H7 (cell line): Measurements from ENCODE around the gene ZNF439. TPM values are rescaled to one million over a fixed set of nuclear protein-coding genes. Genes with fewer than 3 reads are reported as not detected.
"Not testable (repeated sequence)": the region's sequence is repeated elsewhere in the genome, so short reads cannot be mapped to it uniquely, and the experiment has no call there.

Source experiments
- DNase-seq: peaks from one replicate; pipeline ENCODE4 v3.0.0; 2012
- H3K27me3 ChIP-seq: 2 replicates; pipeline ENCODE4 v1.6.0; 2011; ENCODE audit warnings: mild to moderate bottlenecking, low read length; ENCODE audit not compliant: control insufficient read depth, insufficient read depth
- H3K36me3 ChIP-seq: replicated peaks from 2 replicates; pipeline ENCODE4 v1.5.1; 2011; ENCODE audit warnings: low read length; ENCODE audit not compliant: control insufficient read depth, insufficient read depth
- H3K4me3 ChIP-seq: 2 replicates; pipeline ENCODE4 v1.5.1; 2011; ENCODE audit warnings: low read depth, mild to moderate bottlenecking, control low read depth, low read length, moderate library complexity; ENCODE audit not compliant: insufficient read depth
- total RNA-seq: library from RNA; depleted of rRNA; stranded (reverse); fragments of >200 nt; shearing (Covaris generic); gene quantifications from 2 replicates; pipeline ENCODE4 v1.2.3, GENCODE V29; 2014

The ZNF439 gene
- total RNA-seq, 1 experiment from 2014 or later, result not detected

DNA sequence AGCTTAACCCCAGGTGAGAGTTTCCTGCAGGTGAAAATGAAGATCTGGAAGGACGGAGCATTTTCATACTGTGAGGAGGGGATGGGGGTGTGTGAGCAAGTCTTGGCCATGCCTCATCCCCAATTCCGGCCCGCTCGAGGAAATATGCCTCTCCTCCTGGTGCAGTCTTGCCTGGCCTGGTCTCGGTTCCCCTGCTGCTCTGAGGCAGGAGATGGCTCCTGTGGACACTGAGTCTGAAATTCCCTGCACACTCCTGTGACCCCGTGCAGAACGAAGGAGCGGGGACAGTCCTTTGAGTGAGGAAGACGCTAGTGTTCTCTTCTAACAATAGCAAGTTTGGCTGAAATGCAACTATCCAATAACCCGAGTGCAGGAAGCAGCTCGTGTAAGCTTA, 329 bp upstream of the ZNF439 start:
- Histone ChIP-seq H3K4me3 (no peak overlapping the region), H3K36me3 (no peaks in the 10 kb centered on the region), H3K27me3 (no peaks in the 10 kb centered on the region)
- DNase-seq, result peak; percentile 6

DNA sequence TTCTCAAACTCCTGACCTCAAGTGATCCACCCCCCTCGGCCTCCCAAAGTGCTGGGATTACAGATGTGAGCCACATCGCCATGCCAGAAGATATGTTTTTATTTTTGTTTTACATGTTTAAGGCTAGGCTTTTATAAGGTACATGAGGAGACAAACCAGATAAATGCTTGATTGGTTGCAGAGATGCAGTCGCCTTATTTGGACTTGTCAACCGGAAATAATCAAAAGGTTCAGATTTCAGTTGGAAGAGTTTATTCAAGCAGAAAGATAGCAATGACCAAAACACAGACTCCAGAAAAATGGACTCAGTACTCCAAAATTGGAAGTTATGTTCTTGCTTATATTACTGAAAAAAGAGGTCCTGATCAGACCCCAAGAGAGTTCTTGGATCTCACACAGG, 1.8 kb downstream of the ZNF439 start:
- H3K36me3 ChIP-seq, H3K4me3 ChIP-seq, DNase-seq, H3K27me3 ChIP-seq: not testable (repeated sequence)

DNA sequence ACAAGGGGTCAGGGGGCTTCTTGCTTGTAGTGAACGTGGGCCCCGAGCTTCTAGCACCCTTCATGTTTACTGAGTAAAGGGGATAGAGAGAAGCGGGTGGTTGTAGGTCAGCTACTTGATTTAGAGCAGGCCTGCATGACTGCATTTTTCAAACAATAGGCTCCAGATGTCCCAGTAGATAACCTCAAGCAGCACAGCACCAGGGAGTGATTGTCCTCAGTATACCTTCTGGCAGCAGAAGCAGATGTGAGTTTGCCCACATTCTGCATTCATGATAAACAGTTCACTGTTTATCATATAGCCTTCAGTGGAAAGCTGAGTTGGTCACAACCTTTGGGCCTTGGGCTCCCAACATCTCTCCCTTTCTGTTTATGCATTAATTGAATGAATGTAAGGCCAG, 4.8 kb downstream of the ZNF439 start:
- DNase-seq, result no peak
- H3K27me3 ChIP-seq, result no peaks in the 10 kb centered on the region
- no peak overlapping the region for H3K4me3 ChIP-seq
- H3K36me3 ChIP-seq, result no peaks in the 10 kb centered on the region

DNA sequence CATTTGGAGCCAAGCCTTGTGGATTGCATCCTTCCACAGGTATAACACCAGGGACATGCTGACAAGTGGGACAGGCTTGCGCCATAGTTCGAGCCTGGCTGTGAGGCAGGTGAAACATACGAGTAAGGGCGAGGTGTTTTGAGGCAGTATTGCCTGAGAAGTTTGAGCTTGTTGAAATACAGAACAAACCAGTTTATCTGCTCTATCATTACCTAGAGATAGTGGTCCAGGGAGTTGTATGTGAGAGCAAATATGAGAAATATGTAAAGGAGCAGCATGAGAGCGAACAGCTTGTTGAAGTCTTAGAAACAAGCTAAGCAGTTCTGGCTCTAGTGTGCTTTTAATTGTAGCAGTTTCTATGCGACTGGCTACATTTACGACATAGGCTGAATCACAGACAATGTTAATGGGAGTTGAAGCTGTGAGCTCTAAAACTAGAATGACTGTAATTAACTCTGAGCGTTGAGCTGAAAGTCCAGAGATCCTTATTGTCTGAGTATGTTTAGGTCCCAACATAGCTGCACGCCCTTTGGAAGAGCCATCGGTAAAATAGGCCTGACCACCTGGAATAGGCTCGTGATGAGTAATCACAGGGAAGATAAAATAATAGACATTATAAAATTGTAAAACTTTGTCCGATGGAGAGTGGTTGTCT, 8.2 kb downstream of the ZNF439 start:
- no peak overlapping the region for H3K4me3 ChIP-seq
- H3K36me3 ChIP-seq, result no peaks in the 10 kb centered on the region
- no peak for DNase-seq
- H3K27me3 ChIP-seq, result no peaks in the 10 kb centered on the region

- no peaks in the 10 kb centered on the region for H3K27me3 ChIP-seq
- no peak overlapping the region for H3K4me3 ChIP-seq
- no peak for DNase-seq
- no peaks in the 10 kb centered on the region for H3K36me3 ChIP-seq
Measured at GRCh38 chr19:11860721-11861120, 12.2 kb downstream of the ZNF439 start.

DNA sequence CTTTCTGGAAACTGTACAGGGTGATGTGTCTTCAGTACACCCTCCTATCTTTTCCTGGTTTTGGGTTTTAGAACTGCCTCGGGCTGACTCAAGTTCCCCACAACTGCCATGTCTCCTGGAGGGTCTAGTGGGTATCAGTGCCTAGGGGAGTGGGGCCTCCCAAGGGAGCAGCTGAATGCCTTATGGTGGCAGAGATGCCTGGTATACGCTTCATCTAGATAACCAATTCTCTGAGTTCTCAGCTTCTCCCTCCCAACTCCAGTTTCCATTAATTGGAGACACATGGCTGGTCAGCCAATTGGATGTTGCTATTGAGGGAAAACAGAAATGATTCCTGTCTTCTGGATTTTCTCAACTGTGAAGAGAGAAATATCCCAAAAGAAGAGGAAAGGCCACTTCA, 12.8 kb downstream of the ZNF439 start:
- H3K4me3 ChIP-seq, result no peak overlapping the region
- H3K36me3 ChIP-seq, result no peaks in the 10 kb centered on the region
- no peaks in the 10 kb centered on the region for H3K27me3 ChIP-seq
- no peak for DNase-seq

GRCh38 chr19:11867766-11868165, 19.2 kb downstream of the ZNF439 start:
- DNase-seq, result not testable (repeated sequence)

DNA sequence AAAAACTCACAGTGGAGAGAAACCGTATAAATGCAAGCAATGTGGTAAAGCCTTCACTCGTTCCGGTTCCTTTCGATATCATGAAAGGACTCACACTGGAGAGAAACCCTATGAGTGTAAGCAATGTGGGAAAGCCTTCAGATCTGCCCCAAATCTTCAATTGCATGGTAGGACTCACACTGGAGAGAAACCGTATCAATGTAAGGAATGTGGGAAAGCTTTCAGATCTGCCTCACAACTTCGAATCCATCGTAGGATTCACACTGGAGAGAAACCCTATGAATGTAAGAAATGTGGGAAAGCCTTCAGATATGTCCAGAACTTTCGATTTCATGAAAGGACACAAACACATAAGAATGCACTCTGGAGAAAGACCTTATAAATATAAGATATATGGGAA, 19.7 kb downstream of the ZNF439 start:
- H3K27me3 ChIP-seq, result no peaks in the 10 kb centered on the region
- DNase-seq, result no peak
- no peaks in the 10 kb centered on the region for H3K36me3 ChIP-seq
- H3K4me3 ChIP-seq, result no peak overlapping the region

More at GRCh38 chr19:11867766-11868165, 19.2 kb downstream of the ZNF439 start:
- not testable (repeated sequence) for H3K4me3 ChIP-seq, H3K27me3 ChIP-seq, H3K36me3 ChIP-seq

DNA sequence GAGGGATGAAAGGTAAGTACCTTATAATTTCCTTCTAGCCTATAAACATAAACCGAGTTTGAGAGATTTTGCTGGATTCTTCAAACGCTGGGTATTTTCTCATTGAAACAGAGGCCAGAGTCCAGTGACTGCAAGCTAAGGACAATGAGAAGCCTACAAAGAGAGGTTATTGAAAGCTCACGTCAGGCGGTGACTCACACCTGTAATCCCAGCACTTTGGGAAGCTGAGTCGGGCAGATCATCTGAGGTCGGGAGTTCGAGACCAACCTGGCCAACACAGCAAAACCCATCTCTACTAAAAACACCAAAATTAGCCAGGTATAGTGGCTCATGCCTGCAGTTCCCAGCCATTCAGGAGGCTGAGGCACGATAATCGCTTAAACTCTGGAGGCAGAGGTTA, 24.1 kb downstream of the ZNF439 start:
- Histone ChIP-seq H3K27me3 (no peaks in the 10 kb centered on the region), H3K4me3 (no peak overlapping the region), H3K36me3 (no peaks in the 10 kb centered on the region)
- DNase-seq, result no peak

GRCh38 chr19:11873762-11874161, 25.2 kb downstream of the ZNF439 start:
- Histone ChIP-seq H3K4me3 (no peak overlapping the region), H3K27me3 (no peaks in the 10 kb centered on the region), H3K36me3 (no peaks in the 10 kb centered on the region)
- DNase-seq, result no peak

DNA sequence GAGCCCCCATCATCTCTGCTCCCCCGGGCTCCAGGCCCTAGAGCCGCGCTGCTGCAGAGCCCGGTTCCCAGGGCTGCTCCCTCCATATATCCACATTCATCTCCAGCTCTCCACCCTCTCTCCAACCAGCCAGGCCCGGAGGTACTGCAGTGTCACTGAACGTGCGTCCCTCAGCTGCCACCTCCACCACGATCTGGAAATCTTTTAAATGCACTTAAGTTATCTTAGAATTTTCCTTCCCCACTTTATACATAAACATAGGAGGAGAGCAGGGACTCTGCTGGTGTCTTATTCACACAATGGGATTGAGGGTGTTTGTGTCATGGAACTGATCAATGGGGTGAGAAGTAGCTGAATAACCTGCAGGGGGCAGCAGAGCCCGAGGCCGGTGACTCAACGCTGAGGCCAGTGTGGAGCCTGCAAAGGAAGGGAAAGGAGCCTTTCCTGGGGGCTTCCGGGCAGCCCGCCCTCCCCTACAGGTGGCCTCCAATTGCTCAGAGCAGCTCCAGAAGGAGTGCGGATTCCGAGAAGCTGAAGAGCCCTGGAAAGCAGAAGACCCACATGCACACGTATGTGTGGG, 31.3 kb downstream of the ZNF439 start:
- H3K4me3 ChIP-seq, H3K27me3 ChIP-seq, H3K36me3 ChIP-seq: not testable (repeated sequence)
- peak; percentile 60 for DNase-seq

- no peak for DNase-seq
- no peak overlapping the region for H3K4me3 ChIP-seq
Measured at GRCh38 chr19:11880598-11880997, 32.1 kb downstream of the ZNF439 start.

GRCh38 chr19:11881151-11881800, 32.8 kb downstream of the ZNF439 start:
- DNase-seq, result peak; percentile 80
- Histone ChIP-seq H3K27me3 (peaks cover 2% of the 10 kb centered on the region; the same call in 1 of the 2 replicates), H3K36me3 (no peaks in the 10 kb centered on the region)

More at GRCh38 chr19:11880598-11880997, 32.1 kb downstream of the ZNF439 start:
- Histone ChIP-seq H3K27me3 (peaks cover 2% of the 10 kb centered on the region; the same call in 1 of the 2 replicates), H3K36me3 (no peaks in the 10 kb centered on the region)

GRCh38 chr19:11882606-11883005, 34.1 kb downstream of the ZNF439 start:
- DNase-seq, result no peak
- Histone ChIP-seq H3K27me3 (peaks cover 2% of the 10 kb centered on the region; the same call in 1 of the 2 replicates), H3K4me3 (no peak overlapping the region), H3K36me3 (no peaks in the 10 kb centered on the region)

More at GRCh38 chr19:11881151-11881800, 32.8 kb downstream of the ZNF439 start:
- no peak overlapping the region for H3K4me3 ChIP-seq

DNA sequence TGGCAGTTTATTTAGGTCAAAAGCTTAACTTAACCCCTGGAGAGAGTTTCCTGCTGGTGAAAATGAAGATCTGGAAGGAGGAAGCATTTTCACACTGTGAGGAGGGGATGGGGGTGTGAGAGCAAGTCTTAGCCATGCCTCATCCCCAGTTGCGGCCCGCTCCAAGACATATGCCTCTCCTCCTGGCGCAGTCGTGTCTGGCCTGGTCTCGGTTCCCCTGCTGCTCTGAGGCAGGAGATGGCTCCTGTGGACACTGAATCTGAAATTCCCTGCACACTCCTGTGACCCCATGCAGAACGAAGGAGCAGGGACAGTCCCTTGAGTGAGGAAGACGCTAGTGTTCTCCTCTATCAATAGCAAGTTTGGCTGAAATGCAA, 38.7 kb downstream of the ZNF439 start:
- peak; percentile 22 for DNase-seq
- Histone ChIP-seq H3K36me3 (no peaks in the 10 kb centered on the region), H3K4me3 (no peak overlapping the region), H3K27me3 (no peaks in the 10 kb centered on the region)
